ENCODE data around the gene RAD51B.

DNA sequence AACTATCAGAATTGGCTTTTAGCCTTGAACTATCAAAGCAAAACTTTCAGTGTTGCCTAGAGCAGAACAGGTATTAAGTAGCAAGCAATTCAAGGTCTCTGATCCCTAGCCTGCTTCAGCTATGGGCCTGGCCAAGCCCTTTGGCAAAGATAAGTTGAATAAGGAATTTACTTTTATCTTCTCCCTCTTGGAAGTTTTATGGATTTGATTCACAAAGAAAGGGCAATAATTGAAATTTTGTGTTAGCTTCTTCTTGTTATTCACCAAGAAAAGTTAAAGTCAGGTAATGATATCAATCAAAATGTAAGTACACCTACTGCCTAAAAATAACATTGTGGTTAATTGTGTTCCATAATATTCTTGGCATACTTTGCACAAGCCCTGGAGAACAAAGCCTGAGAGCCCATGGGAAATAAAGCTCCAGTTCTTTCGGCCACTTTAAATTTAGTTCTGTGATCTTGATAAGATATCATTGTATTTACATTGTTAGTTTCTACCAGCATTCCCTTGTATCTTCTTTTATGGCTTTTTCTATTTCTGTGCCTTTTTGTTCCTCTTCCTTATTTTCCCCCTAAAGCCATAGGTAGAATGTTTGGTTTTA lies 158.0 kb downstream of the RAD51B start:
- TF ChIP-seq POLR2A (IDR thresholded peaks at IDR 0.05; ENCODE audit: low read depth, low read length) (no peak), POLR2AphosphoS5 (IDR thresholded peaks at IDR 0.05; ENCODE audit: low read depth, low read length) (no peak), TAF1 (IDR thresholded peaks at IDR 0.05; ENCODE audit: borderline replicate concordance, low read depth, low read length) (no peak)

Data from GM12892 (cell line).